Endothelial cell of umbilical vein (primary cell): ENCODE results near the gene ITSN2. TPM values are rescaled to one million over a fixed set of nuclear protein-coding genes. Genes with fewer than 3 reads are reported as not detected.

Experiments used
- BruUV-seq: library from RNA; stranded (reverse); fragments of 400-500 nt; replicated peaks from 2 replicates; lab custom pipeline; 2021; lab: Mats Ljungman, UMichigan
- CTCF ChIA-PET: fragments of 300-600, 350-600 bp; sonication (Branson Sonifier 250); formaldehyde crosslinking; loops from one replicate; lab custom pipeline; 2021; ENCODE audit warnings: antibody characterized with exemption, inconsistent platforms; lab: Charles Lee
- POLR2A ChIA-PET: fragments of 300-600, 350-600 bp; sonication (Branson Sonifier 250); formaldehyde crosslinking; loops from one replicate; lab custom pipeline; 2021; ENCODE audit warnings: antibody characterized with exemption, inconsistent platforms; lab: Charles Lee
- DNase-seq: peaks from one replicate; pipeline ENCODE4 v3.0.0-alpha.2; 2011; ENCODE audit warnings: low read depth, low spot score
- FAIRE-seq: peaks from 2 replicates; lab custom pipeline; 2011; peaks lifted over from hg19 to GRCh38; lab: Jason Lieb, UNC
- H2AFZ ChIP-seq: 2 replicates; pipeline ENCODE4 v1.6.0; 2012; ENCODE audit warnings: low read depth, low read length, control low read depth, inconsistent platforms
- H3K27ac ChIP-seq: 2 replicates; pipeline ENCODE4 v1.5.1; 2011; ENCODE audit warnings: low read depth, mild to moderate bottlenecking, control low read depth, low read length, moderate library complexity; ENCODE audit not compliant: insufficient read depth
- H3K27me3 ChIP-seq, 2 experiments: 2 replicates each; pipeline versions ENCODE4 v1.6.0 to v1.6.1; 2011; ENCODE audit warnings: low read length in 2 of 2, mixed read lengths in 1 of 2; ENCODE audit not compliant: control insufficient read depth in 2 of 2, insufficient read depth in 2 of 2
- H3K36me3 ChIP-seq, 2 experiments: 2 replicates in 1 of 2; 3 replicates in 1 of 2; pipeline ENCODE4 v1.5.1; 2011; ENCODE audit warnings: low read length in 2 of 2, mild to moderate bottlenecking in 1 of 2, moderate library complexity in 1 of 2; ENCODE audit not compliant: control insufficient read depth in 2 of 2, insufficient read depth in 2 of 2; ENCODE audit errors: extremely low read depth in 1 of 2
- H3K4me1 ChIP-seq: 3 replicates; pipeline ENCODE4 v1.5.1; 2011; ENCODE audit warnings: mild to moderate bottlenecking, low read length; ENCODE audit not compliant: control insufficient read depth, insufficient read depth; ENCODE audit errors: extremely low read depth
- H3K4me2 ChIP-seq: 2 replicates; pipeline ENCODE4 v1.6.1; 2011; ENCODE audit warnings: low read length, control low read depth, mixed read lengths; ENCODE audit not compliant: insufficient read depth
- H3K4me3 ChIP-seq, 3 experiments: fragments of 200-600 bp in 1 of 3; sonication (generic), shearing (Covaris generic) in 1 of 3; replicated peaks in 1 of 3; 2 replicates each; pipeline ENCODE4 v1.5.1; 2011 to 2016; ENCODE audit warnings: control low read depth in 3 of 3, low read length in 3 of 3, mild to moderate bottlenecking in 2 of 3, inconsistent platforms in 1 of 3, low read depth in 1 of 3, moderate library complexity in 1 of 3; ENCODE audit not compliant: insufficient read depth in 1 of 3
- H3K79me2 ChIP-seq: 2 replicates; pipeline ENCODE4 v1.6.0; 2012; ENCODE audit warnings: low read length, inconsistent platforms; ENCODE audit not compliant: control insufficient read depth, insufficient read depth
- H3K9ac ChIP-seq: replicated peaks from 2 replicates; pipeline ENCODE3; 2011; ENCODE audit warnings: low read length, control low read depth; ENCODE audit not compliant: insufficient read depth; ENCODE audit errors: extremely low read depth
- H3K9me1 ChIP-seq: replicated peaks from 3 replicates; pipeline ENCODE4 v1.6.0; 2011; ENCODE audit warnings: mild to moderate bottlenecking, low read length; ENCODE audit not compliant: control insufficient read depth, insufficient read depth; ENCODE audit errors: extremely low read depth
- H3K9me3 ChIP-seq: replicated peaks from 2 replicates; pipeline ENCODE4 v1.5.1; 2012; ENCODE audit warnings: low read length, inconsistent platforms; ENCODE audit not compliant: control insufficient read depth, insufficient read depth
- H4K20me1 ChIP-seq: replicated peaks from 2 replicates; pipeline ENCODE3; 2011; ENCODE audit warnings: mild to moderate bottlenecking, low read length; ENCODE audit not compliant: control insufficient read depth, insufficient read depth; ENCODE audit errors: extremely low read depth
- EZH2 ChIP-seq: IDR thresholded peaks from 2 replicates; pipeline ENCODE4 v1.6.1; 2012; ENCODE audit warnings: borderline replicate concordance, low read depth, mild to moderate bottlenecking, moderate library complexity, low read length, inconsistent platforms; ENCODE audit not compliant: severe bottlenecking
- FOS ChIP-seq: IDR thresholded peaks from 2 replicates; pipeline ENCODE4 v1.6.1; 2011; ENCODE audit warnings: mild to moderate bottlenecking, low read length, moderate library complexity, borderline replicate concordance; ENCODE audit not compliant: insufficient read depth
- GATA2 ChIP-seq: IDR thresholded peaks from 2 replicates; pipeline ENCODE4 v1.7.0; 2011; ENCODE audit warnings: low read depth, mild to moderate bottlenecking, moderate library complexity, mixed read lengths, low read length; ENCODE audit not compliant: insufficient read length, insufficient read depth
- JUN ChIP-seq: IDR thresholded peaks from 2 replicates; pipeline ENCODE4 v1.6.1; 2011; ENCODE audit warnings: borderline replicate concordance, low read depth; ENCODE audit not compliant: insufficient read length, insufficient read depth
- POLR2A ChIP-seq: IDR thresholded peaks from 2 replicates; pipeline ENCODE4 v1.6.1; 2012; ENCODE audit warnings: low read depth, mild to moderate bottlenecking, control low read depth, low read length
- POLR2AphosphoS5 ChIP-seq: IDR thresholded peaks from 2 replicates; pipeline ENCODE4 v1.6.1; 2012; ENCODE audit warnings: low read depth, mild to moderate bottlenecking, control low read depth, low read length, moderate library complexity; ENCODE audit not compliant: insufficient read depth
- dilution Hi-C: fragments of 300-500 bp; cut with MboI; formaldehyde crosslinking; loops from one replicate; pipeline ENCODE4 v1.15.0; 2019; ENCODE audit warnings: low sequenced_read_pairs; ENCODE audit not compliant: extremely low pct_ligation_motif_present
- intact Hi-C: fragments of 100-400 bp; cut with micrococcal nuclease; formaldehyde crosslinking; loops from one replicate; pipeline ENCODE4 v1.10.0; 2022
- polyA plus RNA-seq, 4 experiments: library from polyadenylated mRNA; depleted of rRNA in 3 of 4; stranded (reverse) in 3 of 4; unstranded in 1 of 4; fragments of >200 nt; gene quantifications; 2 replicates each; pipeline versions ENCODE4 v1.2.1 to v1.2.3, GENCODE V29; 2011 to 2012; ENCODE audit warnings: missing spikeins in 1 of 4
- total RNA-seq: library from RNA; stranded (reverse); gene quantifications from 2 replicates; pipeline ENCODE4 v1.2.3, GENCODE V29; 2021
- TF ChIP-seq, protein P1 (sequence below): IDR thresholded peaks from 2 replicates; pipeline ENCODE4 v1.6.1; 2011; ENCODE audit not compliant: insufficient read depth, insufficient read length

The ITSN2 gene
- total and polyA plus RNA-seq, 2 donors (not counting 3 experiments of a cell fraction or from before 2014, with no cell fraction given): 30.5 to 56.8 TPM

DNA sequence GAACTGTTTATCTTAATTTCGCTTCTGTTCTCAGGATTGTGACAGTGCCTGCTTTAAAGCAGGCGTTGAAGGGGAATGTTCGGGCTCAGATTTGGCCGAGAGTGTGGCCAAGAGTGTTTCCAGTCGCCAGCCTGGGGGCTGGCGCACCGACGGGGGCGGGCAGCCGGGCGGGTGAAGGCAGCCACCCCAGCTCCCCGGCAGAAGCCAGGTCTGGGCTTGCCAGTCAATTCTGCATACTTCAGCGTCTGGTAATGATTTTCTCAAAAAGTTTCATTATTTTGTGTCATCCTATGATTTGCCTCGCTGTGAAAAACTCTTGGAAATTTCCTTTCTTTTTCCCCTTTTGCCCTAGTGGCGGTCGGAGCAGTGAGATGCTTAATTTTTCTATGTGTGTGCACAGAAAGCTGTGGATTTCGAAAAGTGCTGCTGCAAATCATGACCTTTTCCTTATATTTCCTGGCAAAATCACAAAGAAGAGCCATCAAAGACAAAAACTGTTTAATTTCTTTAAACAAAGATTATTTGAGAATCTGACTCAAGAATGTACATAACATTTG lies 184.6 kb downstream of the ITSN2 start:
- dilution Hi-C loops: no loop called here
- Histone ChIP-seq H4K20me1 (no peaks in the 10 kb centered on the region), H3K4me2 (no peak overlapping the region), H3K4me3 (no peak overlapping the region), H3K9me1 (no peaks in the 10 kb centered on the region), H3K27ac (no peak overlapping the region), H2AFZ (no peak overlapping the region), H3K36me3 (no peaks in the 10 kb centered on the region), H3K9me3 (no peaks in the 10 kb centered on the region), H3K4me1 (no peaks in the 10 kb centered on the region), H3K27me3 (peaks cover 0 to 1% of the 10 kb centered on the region in 2 experiments), H3K9ac (no peak overlapping the region), H3K79me2 (no peaks in the 10 kb centered on the region)
- POLR2A ChIA-PET: no interaction called here
- intact Hi-C loops: no loop called here
- CTCF ChIA-PET: interaction anchor here (1.1 to 2.7 kb wide), 2 partner anchors 12 to 27 kb away, joined by 3 to 11 read pairs; no protein-coding TSS in a partner anchor
- FAIRE-seq (no peak), DNase-seq (no peak)
- BruUV-seq: no TSS peak
- TF ChIP-seq, protein P1, sequence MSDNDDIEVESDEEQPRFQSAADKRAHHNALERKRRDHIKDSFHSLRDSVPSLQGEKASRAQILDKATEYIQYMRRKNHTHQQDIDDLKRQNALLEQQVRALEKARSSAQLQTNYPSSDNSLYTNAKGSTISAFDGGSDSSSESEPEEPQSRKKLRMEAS: no peak
- TF ChIP-seq POLR2AphosphoS5 (no peak), POLR2A (no peak), JUN (no peak), EZH2 (no peak), FOS (no peak), GATA2 (no peak)

DNA sequence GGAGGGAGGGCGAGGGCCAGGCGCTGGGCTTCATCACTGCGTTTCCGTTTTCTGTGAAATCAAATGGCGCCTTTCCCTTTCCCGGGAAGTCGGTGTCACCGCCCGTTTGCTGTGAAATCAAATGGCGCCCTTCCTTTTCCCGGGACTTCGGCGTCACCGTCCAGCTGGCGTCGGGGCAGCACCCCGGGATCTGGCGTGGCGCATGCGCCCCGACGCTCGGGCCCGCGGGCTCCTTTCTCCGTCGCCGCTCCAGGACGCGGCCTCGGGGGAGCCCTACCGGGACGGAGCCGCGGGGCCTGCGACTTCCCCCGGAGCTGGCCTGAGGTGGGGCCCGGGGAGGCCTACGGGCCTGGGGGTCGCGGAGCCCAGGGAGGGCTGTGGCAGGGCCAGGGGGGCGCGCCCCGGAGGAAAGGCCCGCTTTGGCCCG lies 185.5 kb downstream of the ITSN2 start, which contains the start of gene FAM228A:
FAM228A (plus strand) TSS at position 203 of the 427 bp plus-strand sequence. CDS start 428 bp downstream, outside the sequence.
- Histone ChIP-seq H3K4me3 (peak within 1 kb of the TSS in 1 of 3 experiments; percentile 27), H3K9ac (no peak within 1 kb of the TSS)
- FAIRE-seq: no peak

More for the DNA sequence above, 185.5 kb downstream of the ITSN2 start, which contains the start of gene FAM228A:
- intact Hi-C loops: no loop called here
- Histone ChIP-seq H3K4me2 (no peak within 1 kb of the TSS), H3K36me3 (no peaks in the 10 kb centered on the region), H3K27me3 (peaks cover 0 to 1% of the 10 kb centered on the region in 2 experiments), H3K4me1 (no peaks in the 10 kb centered on the region), H3K27ac (no peak within 1 kb of the TSS), H3K9me3 (no peaks in the 10 kb centered on the region), H4K20me1 (no peaks in the 10 kb centered on the region), H3K79me2 (no peaks in the 10 kb centered on the region), H3K9me1 (no peaks in the 10 kb centered on the region), H2AFZ (peak within 1 kb of the TSS; percentile 84)
- BruUV-seq: no TSS peak
- CTCF ChIA-PET: interaction anchor here (2.0 kb wide), 1 partner anchor 11 kb away, joined by 7 read pairs; no protein-coding TSS in a partner anchor
- DNase-seq: no peak
- POLR2A ChIA-PET: no interaction called here
- TF ChIP-seq FOS: no peak
- dilution Hi-C loops: no loop called here
